ACC112 (cell line): ENCODE results near the gene IFTAP.

Source experiments
- H2AFZ ChIP-seq: fragments of 200-600 bp; sonication (generic); one replicate; pipeline ENCODE4 v1.6.0; 2017; ENCODE audit warnings: antibody characterized with exemption, low read length; ENCODE audit not compliant: unreplicated experiment
- H3K27ac ChIP-seq: fragments of 200-600 bp; sonication (generic); 2 replicates; pipeline ENCODE4 v1.5.1; 2014; ENCODE audit warnings: low read depth, mild to moderate bottlenecking, antibody characterized with exemption, low read length, moderate library complexity
- H3K27me3 ChIP-seq: fragments of 200-600 bp; sonication (generic); 2 replicates; pipeline ENCODE4 v1.6.1; 2014; ENCODE audit warnings: mild to moderate bottlenecking, antibody characterized with exemption, low read length, moderate library complexity, mixed read lengths; ENCODE audit not compliant: insufficient read depth
- H3K36me3 ChIP-seq: fragments of 200-600 bp; sonication (generic); 2 replicates; pipeline ENCODE4 v1.6.1; 2016; ENCODE audit warnings: mild to moderate bottlenecking, antibody characterized with exemption, low read length, moderate library complexity, mixed read lengths; ENCODE audit not compliant: insufficient read depth
- H3K4me1 ChIP-seq: fragments of 200-600 bp; sonication (generic); one replicate; pipeline ENCODE4 v1.6.1; 2016; ENCODE audit warnings: low read length, mixed read lengths; ENCODE audit not compliant: insufficient read depth, unreplicated experiment, control insufficient read depth
- H3K4me3 ChIP-seq: fragments of 200-600 bp; sonication (generic); 2 replicates; pipeline ENCODE4 v1.5.1; 2014; ENCODE audit warnings: mild to moderate bottlenecking, low read depth, low read length
- H3K79me2 ChIP-seq: fragments of 200-600 bp; sonication (generic); one replicate; pipeline ENCODE4 v1.6.0; 2016; ENCODE audit warnings: low read length; ENCODE audit not compliant: control insufficient read depth, unreplicated experiment, insufficient read depth

The IFTAP gene

DNA sequence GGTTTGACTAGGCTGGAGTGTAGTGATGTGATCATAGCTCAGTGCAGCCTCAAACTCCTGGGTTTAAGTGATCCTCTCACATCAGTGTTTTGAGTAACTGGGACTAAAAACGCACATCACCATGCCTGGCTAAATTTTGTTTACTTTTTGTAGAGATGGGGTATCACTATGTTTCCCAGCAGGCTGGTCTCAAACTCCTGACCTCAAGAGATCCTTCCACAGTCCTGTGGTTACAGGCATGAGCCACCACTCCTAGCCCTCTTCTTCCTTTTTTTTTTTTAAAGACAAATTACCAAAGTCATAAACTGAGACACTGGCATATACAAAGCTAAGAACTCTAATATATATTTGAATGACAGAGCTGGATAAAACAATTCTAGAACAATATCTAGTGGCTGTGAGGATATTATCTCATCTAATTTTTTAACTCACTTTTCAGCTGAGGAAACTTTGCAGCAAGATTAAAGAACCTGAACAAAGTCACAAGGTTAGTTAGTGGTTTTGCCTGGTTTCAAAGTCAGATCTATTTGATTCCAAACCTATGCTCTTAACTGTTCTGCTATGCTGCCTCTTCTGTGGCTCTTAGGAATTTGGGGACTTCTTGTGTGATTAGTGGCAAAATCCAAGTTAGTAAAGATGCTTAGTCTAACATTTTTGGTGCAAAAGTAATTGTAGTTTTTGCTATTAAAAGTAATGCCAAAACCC lies 99.0 kb downstream of the IFTAP start:
- H2AFZ ChIP-seq = no peak overlapping the region
- no peak overlapping the region for H3K27ac ChIP-seq
- H3K27me3 ChIP-seq = peaks cover 73% of the 10 kb centered on the region
- no peaks in the 10 kb centered on the region for H3K4me1 ChIP-seq
- no peaks in the 10 kb centered on the region for H3K79me2 ChIP-seq
- no peak overlapping the region for H3K4me3 ChIP-seq
- H3K36me3 ChIP-seq = no peaks in the 10 kb centered on the region

- H3K27ac ChIP-seq = no peak overlapping the region
- no peak overlapping the region for H3K4me3 ChIP-seq
- H3K36me3 ChIP-seq = no peaks in the 10 kb centered on the region
- H3K27me3 ChIP-seq = peaks cover 73% of the 10 kb centered on the region
- H3K79me2 ChIP-seq = no peaks in the 10 kb centered on the region
- no peak overlapping the region for H2AFZ ChIP-seq
- H3K4me1 ChIP-seq = no peaks in the 10 kb centered on the region
Observed at GRCh38 chr11:36695111-36695510, 100.8 kb downstream of the IFTAP start.

GRCh38 chr11:36695571-36695970 lies 101.3 kb downstream of the IFTAP start:
- H3K4me1 ChIP-seq = no peaks in the 10 kb centered on the region
- no peak overlapping the region for H3K27ac ChIP-seq
- no peaks in the 10 kb centered on the region for H3K36me3 ChIP-seq
- H3K4me3 ChIP-seq = no peak overlapping the region
- H3K27me3 ChIP-seq = peaks cover 72% of the 10 kb centered on the region
- H3K79me2 ChIP-seq = no peaks in the 10 kb centered on the region
- H2AFZ ChIP-seq = no peak overlapping the region

GRCh38 chr11:36696550-36696949 lies 102.2 kb downstream of the IFTAP start:
- Histone ChIP-seq H2AFZ (no peak overlapping the region), H3K4me3 (no peak overlapping the region), H3K4me1 (no peaks in the 10 kb centered on the region), H3K36me3 (no peaks in the 10 kb centered on the region), H3K27me3 (peaks cover 75% of the 10 kb centered on the region), H3K79me2 (no peaks in the 10 kb centered on the region), H3K27ac (no peak overlapping the region)

- H3K4me1 ChIP-seq = no peaks in the 10 kb centered on the region
- no peak overlapping the region for H3K4me3 ChIP-seq
- H3K27ac ChIP-seq = no peak overlapping the region
- H2AFZ ChIP-seq = no peak overlapping the region
- H3K27me3 ChIP-seq = peaks cover 64% of the 10 kb centered on the region
- H3K36me3 ChIP-seq = no peaks in the 10 kb centered on the region
- H3K79me2 ChIP-seq = no peaks in the 10 kb centered on the region
Observed at GRCh38 chr11:36699271-36699670, 105.0 kb downstream of the IFTAP start.

DNA sequence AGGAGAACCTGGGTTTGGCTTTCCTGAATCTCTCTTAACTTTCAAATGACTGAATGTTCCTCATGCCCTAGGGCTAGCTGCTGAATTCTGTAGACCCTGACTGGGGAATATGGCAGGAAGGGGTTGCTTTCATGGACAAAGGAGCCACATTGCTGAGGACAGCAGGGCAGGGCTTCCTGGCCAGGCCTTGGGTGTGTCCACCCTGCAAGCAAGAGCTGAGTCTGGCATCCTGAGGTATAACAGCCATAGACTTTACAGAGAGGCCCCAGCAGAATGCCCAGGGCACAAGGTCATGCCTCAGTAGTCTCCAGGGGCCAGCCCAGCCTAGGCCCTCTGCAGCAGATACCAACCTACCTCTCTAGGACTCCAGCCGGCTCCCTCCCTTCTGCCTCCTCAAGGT lies 105.9 kb downstream of the IFTAP start:
- no peaks in the 10 kb centered on the region for H3K36me3 ChIP-seq
- no peak overlapping the region for H2AFZ ChIP-seq
- peaks cover 73% of the 10 kb centered on the region for H3K27me3 ChIP-seq
- H3K4me1 ChIP-seq = no peaks in the 10 kb centered on the region
- H3K4me3 ChIP-seq = no peak overlapping the region
- H3K79me2 ChIP-seq = no peaks in the 10 kb centered on the region
- no peak overlapping the region for H3K27ac ChIP-seq

GRCh38 chr11:36702330-36703054 lies 108.2 kb downstream of the IFTAP start:
- Histone ChIP-seq H3K4me3 (no peak overlapping the region), H3K27me3 (peaks cover 73% of the 10 kb centered on the region), H3K36me3 (no peaks in the 10 kb centered on the region), H3K79me2 (no peaks in the 10 kb centered on the region), H3K4me1 (no peaks in the 10 kb centered on the region), H2AFZ (no peak overlapping the region), H3K27ac (no peak overlapping the region)

- H3K4me1 ChIP-seq = no peaks in the 10 kb centered on the region
- no peak overlapping the region for H3K4me3 ChIP-seq
- H2AFZ ChIP-seq = no peak overlapping the region
- H3K79me2 ChIP-seq = no peaks in the 10 kb centered on the region
- H3K27me3 ChIP-seq = peaks cover 73% of the 10 kb centered on the region
- H3K36me3 ChIP-seq = no peaks in the 10 kb centered on the region
- H3K27ac ChIP-seq = no peak overlapping the region
Observed at GRCh38 chr11:36703055-36703404, 108.7 kb downstream of the IFTAP start.
